Hepatocyte (in vitro differentiated cells): ENCODE results near the gene CABP2. TPM values are rescaled to one million over a fixed set of nuclear protein-coding genes. Genes with fewer than 3 reads are reported as not detected.

Experiments
- DNase-seq: peaks from one replicate; pipeline ENCODE4 v3.0.0-alpha.2; 2016; ENCODE audit warnings: low spot score
- H2AFZ ChIP-seq: fragments of 200-600 bp; sonication (generic); 2 replicates; pipeline ENCODE4 v1.6.0; 2016; ENCODE audit warnings: antibody characterized with exemption, mild to moderate bottlenecking
- H3K27ac ChIP-seq: fragments of 200-600 bp; sonication (generic); 2 replicates; pipeline ENCODE4 v1.5.1; 2016; ENCODE audit warnings: mild to moderate bottlenecking
- H3K27me3 ChIP-seq: fragments of 200-600 bp; sonication (generic); 2 replicates; pipeline ENCODE4 v1.6.1; 2016
- H3K36me3 ChIP-seq: fragments of 200-600 bp; sonication (generic); replicated peaks from 2 replicates; pipeline ENCODE4 v1.5.1; 2016; ENCODE audit warnings: low read depth; ENCODE audit not compliant: insufficient read depth
- H3K4me1 ChIP-seq: fragments of 200-600 bp; sonication (generic); 2 replicates; pipeline ENCODE4 v1.5.1; 2016; ENCODE audit warnings: mild to moderate bottlenecking, moderate library complexity; ENCODE audit not compliant: insufficient read depth
- H3K4me2 ChIP-seq: fragments of 200-600 bp; sonication (generic); 2 replicates; pipeline ENCODE4 v1.6.0; 2016
- H3K4me3 ChIP-seq: fragments of 200-600 bp; sonication (generic); 2 replicates; pipeline ENCODE4 v1.5.1; 2016; ENCODE audit warnings: mild to moderate bottlenecking
- H3K79me2 ChIP-seq: fragments of 200-600 bp; sonication (generic); 2 replicates; pipeline ENCODE4 v1.6.0; 2017; ENCODE audit warnings: mild to moderate bottlenecking
- H3K9me2 ChIP-seq: fragments of 200-600 bp; sonication (generic); replicated peaks from 2 replicates; pipeline ENCODE4 v1.6.0; 2017; ENCODE audit warnings: mild to moderate bottlenecking; ENCODE audit not compliant: insufficient read depth
- H3K9me3 ChIP-seq: fragments of 200-600 bp; sonication (generic); 2 replicates; pipeline ENCODE4 v1.5.1; 2016; ENCODE audit warnings: low read depth, mild to moderate bottlenecking
- H4K20me1 ChIP-seq: fragments of 200-600 bp; sonication (generic); 2 replicates; pipeline ENCODE4 v1.6.0; 2016; ENCODE audit warnings: mild to moderate bottlenecking; ENCODE audit not compliant: insufficient read depth, poor library complexity, severe bottlenecking
- EZH2 ChIP-seq: fragments of 200-600 bp; sonication (generic); IDR thresholded peaks from 2 replicates; pipeline ENCODE4 v1.6.1; 2016; ENCODE audit warnings: antibody characterized with exemption, mild to moderate bottlenecking, borderline replicate concordance
- EZH2phosphoT487 ChIP-seq: fragments of 200-600 bp; sonication (generic); IDR thresholded peaks from one replicate; pipeline ENCODE4 v1.6.1; 2018; ENCODE audit warnings: antibody characterized with exemption, mild to moderate bottlenecking, low read depth, moderate library complexity; ENCODE audit not compliant: unreplicated experiment, severe bottlenecking
- WGBS: methylation state at CpG from one replicate; pipeline ENCODE4 v1.1.6; 2016; ENCODE audit warnings: low lambda C conversion rate; ENCODE audit errors: missing lambda C conversion rate; 5-methylcytosine and 5-hydroxymethylcytosine counted together
- polyA plus RNA-seq: library from polyadenylated mRNA; unstranded; fragments of >200 nt; fragmentation: Nextera tagmentation; extraction: Ambion mirVana; gene quantifications from 2 replicates; pipeline ENCODE4 v1.2.1, GENCODE V29; 2016
- total RNA-seq: library from RNA; depleted of rRNA; stranded (reverse); fragments of >200 nt; gene quantifications from 2 replicates; pipeline ENCODE4 v1.2.3, GENCODE V29; 2014
- TF ChIP-seq, protein P1 (sequence below): fragments of 200-600 bp; sonication (generic); IDR thresholded peaks from 2 replicates; pipeline ENCODE4 v1.5.1; 2016; ENCODE audit warnings: antibody characterized with exemption, mild to moderate bottlenecking; ENCODE audit not compliant: poor library complexity

The CABP2 gene
- total and polyA plus RNA-seq, 2 experiments from 2014 or later = not detected

DNA sequence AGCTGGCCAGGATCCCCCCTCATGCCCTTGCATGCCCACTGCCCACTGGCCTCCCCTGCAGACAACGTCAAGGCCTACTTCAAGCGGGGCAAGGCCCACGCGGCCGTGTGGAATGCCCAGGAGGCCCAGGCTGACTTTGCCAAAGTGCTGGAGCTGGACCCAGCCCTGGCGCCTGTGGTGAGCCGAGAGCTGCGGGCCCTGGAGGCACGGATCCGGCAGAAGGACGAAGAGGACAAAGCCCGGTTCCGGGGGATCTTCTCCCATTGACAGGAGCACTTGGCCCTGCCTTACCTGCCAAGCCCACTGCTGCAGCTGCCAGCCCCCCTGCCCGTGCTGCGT is 32.5 kb downstream of the CABP2 start:
- Histone ChIP-seq H3K9me3 (no peaks in the 10 kb centered on the region), H3K27ac (no peak overlapping the region), H3K27me3 (no peaks in the 10 kb centered on the region), H3K4me2 (no peak overlapping the region), H3K9me2 (no peaks in the 10 kb centered on the region), H4K20me1 (no peaks in the 10 kb centered on the region), H2AFZ (no peak overlapping the region), H3K4me1 (no peaks in the 10 kb centered on the region), H3K79me2 (peaks cover 4% of the 10 kb centered on the region), H3K4me3 (no peak overlapping the region), H3K36me3 (no peaks in the 10 kb centered on the region)
- TF ChIP-seq, protein P1, sequence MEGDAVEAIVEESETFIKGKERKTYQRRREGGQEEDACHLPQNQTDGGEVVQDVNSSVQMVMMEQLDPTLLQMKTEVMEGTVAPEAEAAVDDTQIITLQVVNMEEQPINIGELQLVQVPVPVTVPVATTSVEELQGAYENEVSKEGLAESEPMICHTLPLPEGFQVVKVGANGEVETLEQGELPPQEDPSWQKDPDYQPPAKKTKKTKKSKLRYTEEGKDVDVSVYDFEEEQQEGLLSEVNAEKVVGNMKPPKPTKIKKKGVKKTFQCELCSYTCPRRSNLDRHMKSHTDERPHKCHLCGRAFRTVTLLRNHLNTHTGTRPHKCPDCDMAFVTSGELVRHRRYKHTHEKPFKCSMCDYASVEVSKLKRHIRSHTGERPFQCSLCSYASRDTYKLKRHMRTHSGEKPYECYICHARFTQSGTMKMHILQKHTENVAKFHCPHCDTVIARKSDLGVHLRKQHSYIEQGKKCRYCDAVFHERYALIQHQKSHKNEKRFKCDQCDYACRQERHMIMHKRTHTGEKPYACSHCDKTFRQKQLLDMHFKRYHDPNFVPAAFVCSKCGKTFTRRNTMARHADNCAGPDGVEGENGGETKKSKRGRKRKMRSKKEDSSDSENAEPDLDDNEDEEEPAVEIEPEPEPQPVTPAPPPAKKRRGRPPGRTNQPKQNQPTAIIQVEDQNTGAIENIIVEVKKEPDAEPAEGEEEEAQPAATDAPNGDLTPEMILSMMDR = no peak
- TF ChIP-seq EZH2 (no peak), EZH2phosphoT487 (no peak)
- DNase-seq = no peak
- WGBS = 95% methylated on average over 12 of the region's 15 CpGs

- Histone ChIP-seq H3K4me2 (no peak overlapping the region), H2AFZ (no peak overlapping the region), H3K27me3 (no peaks in the 10 kb centered on the region), H3K9me3 (no peaks in the 10 kb centered on the region), H4K20me1 (no peaks in the 10 kb centered on the region), H3K9me2 (no peaks in the 10 kb centered on the region), H3K27ac (no peak overlapping the region), H3K79me2 (peaks cover 8% of the 10 kb centered on the region), H3K36me3 (no peaks in the 10 kb centered on the region), H3K4me1 (no peaks in the 10 kb centered on the region), H3K4me3 (no peak overlapping the region)
- 93% methylated on average over 21 of the region's 23 CpGs for WGBS
- no peak for DNase-seq
- no peak for TF ChIP-seq EZH2
- TF ChIP-seq, protein P1 = no peak
- no peak for TF ChIP-seq EZH2phosphoT487
Measured at GRCh38 chr11:67489885-67490726, 33.1 kb downstream of the CABP2 start.

- H3K4me1 ChIP-seq = no peaks in the 10 kb centered on the region
- H3K4me3 ChIP-seq = no peak overlapping the region
- no peaks in the 10 kb centered on the region for H3K9me2 ChIP-seq
- no peak overlapping the region for H3K4me2 ChIP-seq
- H3K79me2 ChIP-seq = peaks cover 15% of the 10 kb centered on the region
- H3K27me3 ChIP-seq = no peaks in the 10 kb centered on the region
- H3K9me3 ChIP-seq = no peaks in the 10 kb centered on the region
- H4K20me1 ChIP-seq = no peaks in the 10 kb centered on the region
- H3K36me3 ChIP-seq = no peaks in the 10 kb centered on the region
- no peak overlapping the region for H2AFZ ChIP-seq
- no peak for DNase-seq
- TF ChIP-seq EZH2phosphoT487 (no peak), EZH2 (no peak)
- TF ChIP-seq, protein P1 = no peak
- H3K27ac ChIP-seq = no peak overlapping the region
- 95% methylated on average over 25 of the region's 25 CpGs for WGBS
Measured at GRCh38 chr11:67489203-67489884, 33.9 kb downstream of the CABP2 start.
